Mucosa of descending colon (tissue), 3 donors: ENCODE measurements around the gene EYA2. TPM values are rescaled to one million over a fixed set of nuclear protein-coding genes. Genes with fewer than 3 reads are reported as not detected.

Experiments
- ATAC-seq: fragments of 200-7000 bp; cut with Tn5 transposase; one replicate; pipeline ENCODE4 v1.9.1; 2020; ENCODE audit warnings: mild to moderate bottlenecking, moderate library complexity
- DNase-seq, 3 donors: peaks; one replicate each; pipeline ENCODE4 v3.0.0-alpha.2; 2020
- H3K36me3 ChIP-seq: fragments of 200-600 bp; one replicate; pipeline ENCODE4 v1.8.0; 2021; ENCODE audit warnings: low read depth, mild to moderate bottlenecking
- H3K4me1 ChIP-seq: fragments of 200-600 bp; one replicate; pipeline ENCODE4 v1.8.0; 2021; ENCODE audit warnings: low read depth, mild to moderate bottlenecking
- H3K4me3 ChIP-seq: fragments of 200-600 bp; one replicate; pipeline ENCODE4 v1.8.0; 2021; ENCODE audit warnings: mild to moderate bottlenecking
- H3K9me3 ChIP-seq: fragments of 200-600 bp; one replicate; pipeline ENCODE4 v1.8.0; 2021; ENCODE audit warnings: mild to moderate bottlenecking
- intact Hi-C, 2 donors: fragments of 100-400 bp; cut with DNase I in 1 of 2; cut with micrococcal nuclease in 1 of 2; formaldehyde crosslinking; loops; one replicate each; pipeline versions ENCODE4 v1.11.0 to v1.11.1; 2022; cut with DNase I, micrococcal nuclease
- total RNA-seq, 3 donors: library from RNA; stranded (reverse); fragmentation: NEBNext Ultra II Directional in 2 of 3; extraction: Animal tissue kit (Norgen Biotek cat#: 25700) in 2 of 3; gene quantifications; one replicate each; pipeline versions ENCODE4 v1.2.1 to v1.2.4, GENCODE V29; 2021 to 2023
- TF ChIP-seq, protein P1 (sequence below): fragments of 200-600 bp; IDR thresholded peaks from one replicate; pipeline ENCODE4 v1.8.0; 2022; ENCODE audit warnings: antibody characterized with exemption, mild to moderate bottlenecking
- donor health status: DM: no; HTN: no; CAD: no; lungs with moderate emphysema.
- donor health status: DM: no; HTN: no; CAD: no.
- donor health status: DM: no; HTN: yes; CAD: no.

EYA2 gene
- total RNA-seq, 3 donors from 2014 or later: 14.3 to 22.3 (median 19.5) TPM

GRCh38 chr20:46937533-46938226 is 43.0 kb downstream of the EYA2 start:
- Histone ChIP-seq H3K36me3 (no peaks in the 10 kb centered on the region), H3K4me1 (no peaks in the 10 kb centered on the region), H3K4me3 (no peak overlapping the region), H3K9me3 (no peaks in the 10 kb centered on the region)
- intact Hi-C loops: no loop called here
- TF ChIP-seq, protein P1, sequence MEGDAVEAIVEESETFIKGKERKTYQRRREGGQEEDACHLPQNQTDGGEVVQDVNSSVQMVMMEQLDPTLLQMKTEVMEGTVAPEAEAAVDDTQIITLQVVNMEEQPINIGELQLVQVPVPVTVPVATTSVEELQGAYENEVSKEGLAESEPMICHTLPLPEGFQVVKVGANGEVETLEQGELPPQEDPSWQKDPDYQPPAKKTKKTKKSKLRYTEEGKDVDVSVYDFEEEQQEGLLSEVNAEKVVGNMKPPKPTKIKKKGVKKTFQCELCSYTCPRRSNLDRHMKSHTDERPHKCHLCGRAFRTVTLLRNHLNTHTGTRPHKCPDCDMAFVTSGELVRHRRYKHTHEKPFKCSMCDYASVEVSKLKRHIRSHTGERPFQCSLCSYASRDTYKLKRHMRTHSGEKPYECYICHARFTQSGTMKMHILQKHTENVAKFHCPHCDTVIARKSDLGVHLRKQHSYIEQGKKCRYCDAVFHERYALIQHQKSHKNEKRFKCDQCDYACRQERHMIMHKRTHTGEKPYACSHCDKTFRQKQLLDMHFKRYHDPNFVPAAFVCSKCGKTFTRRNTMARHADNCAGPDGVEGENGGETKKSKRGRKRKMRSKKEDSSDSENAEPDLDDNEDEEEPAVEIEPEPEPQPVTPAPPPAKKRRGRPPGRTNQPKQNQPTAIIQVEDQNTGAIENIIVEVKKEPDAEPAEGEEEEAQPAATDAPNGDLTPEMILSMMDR: no peak
- no peak for ATAC-seq
- no peak for DNase-seq

DNA sequence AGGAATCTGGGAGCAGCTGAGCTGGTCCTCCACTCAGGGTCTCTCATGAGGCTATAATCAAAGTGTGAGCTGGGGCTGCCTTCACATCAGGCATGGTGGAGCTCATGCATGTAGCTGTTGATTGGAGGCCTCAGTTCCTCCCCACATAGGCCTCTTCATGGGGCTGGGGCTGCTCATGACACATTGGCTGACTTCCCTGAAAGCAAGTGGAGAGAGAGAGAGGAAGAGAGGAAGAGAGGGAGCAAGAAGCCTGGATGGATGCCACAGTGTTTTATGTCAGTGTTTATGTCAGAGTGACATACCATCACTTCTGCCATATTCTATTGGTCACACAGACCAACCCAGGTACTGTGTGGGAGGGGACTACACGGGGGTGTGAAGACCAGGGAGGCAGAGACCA is 43.8 kb downstream of the EYA2 start:
- DNase-seq (no peak), ATAC-seq (no peak)
- H3K36me3 ChIP-seq: no peaks in the 10 kb centered on the region
- H3K9me3 ChIP-seq: no peaks in the 10 kb centered on the region
- no peaks in the 10 kb centered on the region for H3K4me1 ChIP-seq
- intact Hi-C loops: no loop called here
- no peak overlapping the region for H3K4me3 ChIP-seq
- TF ChIP-seq, protein P1: no peak

DNA sequence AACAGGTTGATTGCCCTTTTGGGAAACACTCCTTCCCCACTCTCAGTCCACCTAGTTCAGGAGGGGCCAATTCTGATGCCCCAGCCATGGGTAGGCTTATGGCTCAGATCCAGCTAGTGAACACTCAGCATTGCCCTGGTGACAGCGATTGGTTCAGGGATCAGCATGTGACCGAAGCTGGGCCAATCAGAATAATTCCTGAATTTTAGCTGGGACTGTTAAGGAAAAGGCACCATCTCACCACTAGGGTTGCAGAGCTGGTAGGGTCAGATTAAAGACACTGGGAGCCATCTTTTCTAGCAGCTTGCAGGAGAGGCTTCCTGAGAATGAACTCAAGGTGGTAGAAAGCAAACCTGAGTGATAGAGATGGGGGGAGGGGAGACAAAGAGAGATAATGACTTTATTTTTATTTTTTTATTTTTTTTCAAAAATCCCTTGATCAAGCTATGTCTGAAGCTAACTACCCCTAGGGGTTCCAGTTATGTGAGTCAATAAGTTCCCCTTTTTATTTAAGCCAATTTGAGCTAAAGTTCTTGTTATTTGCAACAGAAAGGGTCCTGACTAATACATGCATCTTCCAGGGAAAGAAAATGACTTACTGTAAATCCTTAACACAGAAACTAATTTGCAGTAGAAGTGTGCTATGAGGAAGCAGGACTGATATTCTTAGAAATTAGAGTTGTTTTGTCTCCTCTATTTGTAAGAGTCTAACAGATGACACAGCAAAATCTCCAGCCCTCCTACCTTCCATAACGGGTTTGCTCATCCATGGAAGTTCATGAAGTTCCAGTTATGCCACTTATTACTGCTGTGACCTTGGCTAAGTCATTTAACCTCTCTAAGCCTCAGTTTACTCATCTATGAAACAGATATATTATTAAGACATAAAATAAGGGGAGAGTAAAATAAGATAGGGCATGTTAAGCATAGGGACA is 44.7 kb downstream of the EYA2 start:
- TF ChIP-seq, protein P1: no peak
- no peaks in the 10 kb centered on the region for H3K36me3 ChIP-seq
- no peak for ATAC-seq
- no peaks in the 10 kb centered on the region for H3K9me3 ChIP-seq
- H3K4me1 ChIP-seq: no peaks in the 10 kb centered on the region
- no peak overlapping the region for H3K4me3 ChIP-seq
- no peak for DNase-seq
- intact Hi-C loops: no loop called here

DNA sequence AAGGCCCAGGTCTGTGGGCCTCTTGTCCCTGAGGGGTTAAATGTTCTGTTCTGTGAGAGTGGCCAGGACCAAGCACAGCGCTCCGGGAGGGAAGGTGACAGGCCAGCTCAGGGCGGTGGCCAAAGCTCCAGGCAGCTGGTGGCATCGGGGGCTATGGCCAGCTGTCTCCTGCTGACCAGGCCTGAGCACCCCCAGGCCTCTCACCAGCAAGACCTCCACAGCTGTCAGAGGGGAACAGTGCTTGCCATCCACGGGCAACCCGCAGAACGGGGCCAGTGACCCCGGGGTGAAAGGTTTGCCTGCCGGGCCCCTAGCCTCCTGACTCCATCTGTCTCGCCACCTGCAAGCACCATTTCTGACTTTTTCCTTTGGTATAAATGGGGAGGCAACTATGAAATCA is 46.0 kb downstream of the EYA2 start:
- H3K9me3 ChIP-seq: no peaks in the 10 kb centered on the region
- no peak overlapping the region for H3K4me3 ChIP-seq
- intact Hi-C loops: no loop called here
- no peaks in the 10 kb centered on the region for H3K36me3 ChIP-seq
- no peak for ATAC-seq
- TF ChIP-seq, protein P1: no peak
- no peak for DNase-seq
- H3K4me1 ChIP-seq: no peaks in the 10 kb centered on the region

- no peaks in the 10 kb centered on the region for H3K9me3 ChIP-seq
- H3K4me1 ChIP-seq: no peaks in the 10 kb centered on the region
- no peaks in the 10 kb centered on the region for H3K36me3 ChIP-seq
- no peak for ATAC-seq
- TF ChIP-seq, protein P1: no peak
- H3K4me3 ChIP-seq: no peak overlapping the region
- intact Hi-C loops: no loop called here
- DNase-seq: no peak
Observed at GRCh38 chr20:46941404-46941803, 46.8 kb downstream of the EYA2 start.
